Stomach smooth muscle (tissue), 2 donors: ENCODE results near the gene PEAR1.
A peak's percentile ranks its signal among the peaks of the same experiment; 100 is the strongest.

ENCODE experiments used
- H3K27ac ChIP-seq: one replicate; pipeline ENCODE4 v1.7.0; 2013; ENCODE audit warnings: mild to moderate bottlenecking, low read length, inconsistent platforms
- H3K27me3 ChIP-seq, 2 donors: one replicate each; pipeline ENCODE4 v1.7.0; 2013; ENCODE audit warnings: low read length in 2 of 2; ENCODE audit not compliant: insufficient read depth in 2 of 2, control insufficient read depth in 1 of 2
- H3K36me3 ChIP-seq, 2 donors: one replicate each; pipeline ENCODE4 v1.7.0; 2013; ENCODE audit warnings: low read length in 2 of 2; ENCODE audit not compliant: control insufficient read depth in 2 of 2, insufficient read depth in 2 of 2
- H3K4me1 ChIP-seq: one replicate; pipeline ENCODE4 v1.7.0; 2013; ENCODE audit warnings: low read length; ENCODE audit not compliant: control insufficient read depth, insufficient read depth
- H3K4me3 ChIP-seq, 2 donors: one replicate each; pipeline ENCODE4 v1.7.0; 2013; ENCODE audit warnings: low read length in 2 of 2
- H3K9ac ChIP-seq, 2 donors: one replicate each; pipeline ENCODE4 v1.7.0; 2013; ENCODE audit warnings: low read length in 2 of 2, mild to moderate bottlenecking in 1 of 2
- H3K9me3 ChIP-seq, 2 donors: one replicate each; pipeline ENCODE4 v1.7.0; 2013; ENCODE audit warnings: low read length in 2 of 2; ENCODE audit not compliant: control insufficient read depth in 2 of 2
- donor health status: healthy.
- donor health status: Pancreatic carcinoma.

The PEAR1 gene

GRCh38 chr1:156908955-156909354, 15.4 kb downstream of the PEAR1 start:
- peaks cover 14 to 18% of the 10 kb centered on the region in 2 donors for H3K27me3 ChIP-seq
- H3K36me3 ChIP-seq, result peaks cover 0 to under 1% of the 10 kb centered on the region in 2 donors
- peaks cover 8% of the 10 kb centered on the region for H3K4me1 ChIP-seq
- no peak overlapping the region for H3K4me3 ChIP-seq
- H3K9me3 ChIP-seq, result no peaks in the 10 kb centered on the region
- no peak overlapping the region for H3K9ac ChIP-seq
- H3K27ac ChIP-seq, result no peak overlapping the region

GRCh38 chr1:156909671-156910070, 16.2 kb downstream of the PEAR1 start:
- Histone ChIP-seq H3K27me3 (peaks cover 17 to 18% of the 10 kb centered on the region in 2 donors), H3K4me1 (peaks cover 8% of the 10 kb centered on the region), H3K9me3 (no peaks in the 10 kb centered on the region), H3K9ac (no peak overlapping the region), H3K4me3 (no peak overlapping the region), H3K36me3 (peaks cover 2 to 3% of the 10 kb centered on the region in 2 donors), H3K27ac (no peak overlapping the region)

GRCh38 chr1:156910309-156910782, 16.8 kb downstream of the PEAR1 start:
- Histone ChIP-seq H3K27me3 (peaks cover 17 to 18% of the 10 kb centered on the region in 2 donors), H3K36me3 (peaks cover 2 to 5% of the 10 kb centered on the region in 2 donors), H3K4me1 (peaks cover 8% of the 10 kb centered on the region), H3K9me3 (no peaks in the 10 kb centered on the region), H3K27ac (no peak overlapping the region), H3K9ac (no peak overlapping the region), H3K4me3 (no peak overlapping the region)

GRCh38 chr1:156911577-156912298, 18.2 kb downstream of the PEAR1 start:
- H3K4me1 ChIP-seq, result peaks cover 8% of the 10 kb centered on the region
- no peak overlapping the region for H3K9ac ChIP-seq
- H3K27ac ChIP-seq, result no peak overlapping the region
- H3K4me3 ChIP-seq, result no peak overlapping the region
- H3K9me3 ChIP-seq, result no peaks in the 10 kb centered on the region
- peaks cover 15 to 17% of the 10 kb centered on the region in 2 donors for H3K27me3 ChIP-seq
- H3K36me3 ChIP-seq, result peaks cover 2 to 8% of the 10 kb centered on the region in 2 donors

GRCh38 chr1:156912310-156912709, 18.8 kb downstream of the PEAR1 start:
- Histone ChIP-seq H3K27me3 (peaks cover 14 to 16% of the 10 kb centered on the region in 2 donors), H3K27ac (no peak overlapping the region), H3K4me1 (peaks cover 7% of the 10 kb centered on the region), H3K4me3 (no peak overlapping the region), H3K9me3 (no peaks in the 10 kb centered on the region), H3K9ac (no peak overlapping the region), H3K36me3 (peaks cover 2 to 8% of the 10 kb centered on the region in 2 donors)

- no peaks in the 10 kb centered on the region for H3K9me3 ChIP-seq
- peaks cover 12% of the 10 kb centered on the region in 2 donors for H3K27me3 ChIP-seq
- H3K4me1 ChIP-seq, result peaks cover 6% of the 10 kb centered on the region
- H3K27ac ChIP-seq, result no peak overlapping the region
- no peak overlapping the region for H3K4me3 ChIP-seq
- H3K36me3 ChIP-seq, result peaks cover 2 to 8% of the 10 kb centered on the region in 2 donors
- H3K9ac ChIP-seq, result no peak overlapping the region
These were observed 19.6 kb downstream of the PEAR1 start for GRCh38 chr1:156912861-156913808.

GRCh38 chr1:156913809-156914387, 20.4 kb downstream of the PEAR1 start:
- Histone ChIP-seq H3K4me3 (no peak overlapping the region), H3K36me3 (peaks cover 2 to 8% of the 10 kb centered on the region in 2 donors), H3K27ac (no peak overlapping the region), H3K4me1 (peaks cover under 1% of the 10 kb centered on the region), H3K9me3 (no peaks in the 10 kb centered on the region), H3K27me3 (peaks cover 11 to 12% of the 10 kb centered on the region in 2 donors), H3K9ac (no peak overlapping the region)

GRCh38 chr1:156914440-156914856, 20.9 kb downstream of the PEAR1 start:
- Histone ChIP-seq H3K27ac (no peak overlapping the region), H3K9me3 (no peaks in the 10 kb centered on the region), H3K27me3 (peaks cover 10 to 12% of the 10 kb centered on the region in 2 donors), H3K36me3 (peaks cover 2 to 8% of the 10 kb centered on the region in 2 donors), H3K9ac (no peak overlapping the region), H3K4me3 (no peak overlapping the region), H3K4me1 (no peaks in the 10 kb centered on the region)

GRCh38 chr1:156920233-156921052, 26.9 kb downstream of the PEAR1 start, which contains the start of gene LRRC71:
LRRC71 (plus strand) TSS chr1:156920632; CDS start chr1:156920804, 172 bp downstream.
- H3K4me1 ChIP-seq, result peaks cover 14% of the 10 kb centered on the region
- H3K36me3 ChIP-seq, result peaks cover 0 to 3% of the 10 kb centered on the region in 2 donors
- H3K27ac ChIP-seq, result no peak within 1 kb of the TSS
- H3K27me3 ChIP-seq, result peaks cover 46 to 54% of the 10 kb centered on the region in 2 donors
- peak within 1 kb of the TSS in 1 of 2 donors; percentile 54 for H3K4me3 ChIP-seq
- H3K9ac ChIP-seq, result no peak within 1 kb of the TSS
- no peaks in the 10 kb centered on the region for H3K9me3 ChIP-seq
